ENCODE measurements around the gene DNAJB1. TPM values are rescaled to one million over a fixed set of nuclear protein-coding genes. Genes with fewer than 3 reads are reported as not detected.

The DNAJB1 gene
- total RNA-seq, 4 donors from 2014 or later = 12.3 to 27.3 (median 16.6) TPM

DNA sequence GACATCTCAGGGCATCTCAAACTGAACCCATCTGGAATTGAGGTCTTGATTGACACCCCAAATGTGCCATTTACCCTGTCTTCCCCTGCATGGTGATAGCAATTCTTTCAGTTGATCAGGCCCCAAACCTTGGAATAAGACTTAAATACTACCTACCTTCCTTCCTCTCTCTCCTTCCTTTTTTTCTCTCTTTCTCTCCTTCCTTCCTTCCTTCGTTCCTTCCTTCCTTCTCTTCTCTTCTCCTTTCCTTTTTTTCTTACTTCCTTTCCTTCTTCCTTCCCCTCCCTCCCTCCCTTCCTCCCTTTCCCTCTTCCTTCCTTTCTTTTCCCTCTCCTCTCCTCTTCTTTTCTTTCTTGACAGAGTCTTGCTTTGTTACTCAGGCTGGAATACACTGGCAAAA, 14.9 kb downstream of the DNAJB1 start:
- H3K27me3 ChIP-seq = no peaks in the 10 kb centered on the region
- no peaks in the 10 kb centered on the region for H3K36me3 ChIP-seq
- DNase-seq = no peak
- ATAC-seq = no peak
- H3K27ac ChIP-seq = no peak overlapping the region
- no peak for TF ChIP-seq POLR2A (IDR thresholded peaks at IDR 0.05)
- TF ChIP-seq CTCF (IDR thresholded peaks at IDR 0.05 in 4 of 5, conservative IDR thresholded peaks at IDR 0.05 in 1 of 5) = no peak
- no peaks in the 10 kb centered on the region for H3K9me3 ChIP-seq
- no peak overlapping the region for H3K4me3 ChIP-seq
- no peaks in the 10 kb centered on the region for H3K4me1 ChIP-seq
- in situ Hi-C loops (cut with MboI; ENCODE audit: low sequenced_read_pairs in 4 of 4) (no loop called here), intact Hi-C loops (cut with DNase I; ENCODE audit: low total_unique reads) (no loop called here)

- no peaks in the 10 kb centered on the region for H3K36me3 ChIP-seq
- H3K27ac ChIP-seq = no peak overlapping the region
- intact Hi-C loops (cut with DNase I; ENCODE audit: low total_unique reads) (no loop called here), in situ Hi-C loops (cut with MboI; ENCODE audit: low sequenced_read_pairs in 4 of 4) (no loop called here)
- DNase-seq (no peak), ATAC-seq (no peak)
- H3K4me3 ChIP-seq = no peak overlapping the region
- H3K4me1 ChIP-seq = no peaks in the 10 kb centered on the region
- no peaks in the 10 kb centered on the region for H3K9me3 ChIP-seq
- no peaks in the 10 kb centered on the region for H3K27me3 ChIP-seq
- TF ChIP-seq CTCF (IDR thresholded peaks at IDR 0.05 in 4 of 5, conservative IDR thresholded peaks at IDR 0.05 in 1 of 5) = no peak
- no peak for TF ChIP-seq POLR2A (IDR thresholded peaks at IDR 0.05)
Measured at GRCh38 chr19:14502334-14503092, 15.7 kb downstream of the DNAJB1 start.

DNA sequence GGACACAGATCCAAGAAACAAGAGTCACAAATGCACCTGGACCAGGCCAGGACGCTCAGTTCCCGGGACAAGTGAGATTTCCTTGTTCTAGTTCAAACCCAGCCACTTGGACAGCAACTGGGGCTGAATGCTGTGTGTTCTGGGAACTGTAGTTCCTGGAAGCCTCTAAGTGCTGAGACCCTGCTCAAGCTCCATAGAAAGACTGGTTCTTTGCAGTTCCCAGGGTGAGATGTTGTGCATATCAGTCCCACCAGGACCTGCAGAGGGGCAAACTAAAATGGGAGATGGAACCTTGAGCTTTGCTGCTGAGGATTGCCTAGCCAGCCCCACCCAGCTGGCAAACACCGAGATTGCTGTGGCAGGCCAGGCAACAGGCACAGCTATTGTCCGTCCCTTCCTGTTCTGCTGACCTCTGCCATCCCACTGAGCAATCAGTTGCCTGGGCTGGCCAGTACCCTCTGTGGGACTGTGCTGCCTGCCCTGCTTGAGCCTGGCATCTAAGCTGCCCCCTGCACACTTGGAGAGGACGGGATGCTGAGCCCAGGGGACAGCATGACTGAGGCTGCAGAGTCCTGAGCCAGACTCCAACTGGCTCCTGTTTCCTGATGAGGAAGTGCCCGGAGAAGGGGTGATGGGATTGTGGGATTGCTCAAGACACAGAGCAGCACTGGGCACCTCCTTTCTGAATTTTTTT, 20.8 kb downstream of the DNAJB1 start:
- Histone ChIP-seq H3K27me3 (no peaks in the 10 kb centered on the region), H3K36me3 (no peaks in the 10 kb centered on the region), H3K4me1 (peaks cover 6 to 18% of the 10 kb centered on the region in 2 donors), H3K9me3 (no peaks in the 10 kb centered on the region), H3K4me3 (no peak overlapping the region), H3K27ac (peak overlapping the region; percentile 72 to 82 (median 74))
- peak in 1 of 2 donors; percentile 33 for DNase-seq
- intact Hi-C loops (cut with DNase I; ENCODE audit: low total_unique reads) (loop anchor here (5.0 kb wide), 1 partner anchor 65 kb away; no protein-coding TSS in a partner anchor), in situ Hi-C loops (cut with MboI; ENCODE audit: low sequenced_read_pairs in 4 of 4) (no loop called here)
- no peak for TF ChIP-seq CTCF (IDR thresholded peaks at IDR 0.05 in 4 of 5, conservative IDR thresholded peaks at IDR 0.05 in 1 of 5)
- no peak for TF ChIP-seq POLR2A (IDR thresholded peaks at IDR 0.05)
- no peak for ATAC-seq

GRCh38 chr19:14496834-14497227, 21.4 kb downstream of the DNAJB1 start:
- H3K27ac ChIP-seq = peak overlapping the region; percentile 72 to 82 (median 74)
- no peaks in the 10 kb centered on the region for H3K36me3 ChIP-seq
- in situ Hi-C loops (cut with MboI; ENCODE audit: low sequenced_read_pairs in 4 of 4) (no loop called here), intact Hi-C loops (cut with DNase I; ENCODE audit: low total_unique reads) (loop anchor here (1.0 to 5.0 kb wide), 3 partner anchors 33 to 78 kb away; partner anchors contain the start of gene DDX39A)
- ATAC-seq (no peak), DNase-seq (no peak)
- no peaks in the 10 kb centered on the region for H3K9me3 ChIP-seq
- peaks cover 6 to 18% of the 10 kb centered on the region in 2 donors for H3K4me1 ChIP-seq
- no peaks in the 10 kb centered on the region for H3K27me3 ChIP-seq
- TF ChIP-seq CTCF (IDR thresholded peaks at IDR 0.05 in 4 of 5, conservative IDR thresholded peaks at IDR 0.05 in 1 of 5) = no peak
- no peak for TF ChIP-seq POLR2A (IDR thresholded peaks at IDR 0.05)
- H3K4me3 ChIP-seq = peak overlapping the region; percentile 74 to 84 (median 80)
